GM12875 (cell line): ENCODE data around the gene NEDD9.

Experiments used
- H3K4me3 ChIP-seq: one replicate; pipeline ENCODE4 v1.5.1; 2011; ENCODE audit warnings: low read depth, low read length, control low read depth
- CTCF ChIP-seq: IDR thresholded peaks from 2 replicates; pipeline ENCODE4 v1.5.1; 2011; ENCODE audit warnings: low read depth, mild to moderate bottlenecking, control low read depth, inconsistent platforms, low read length, moderate library complexity, borderline replicate concordance; ENCODE audit not compliant: insufficient read depth

Gene NEDD9

GRCh38 chr6:11270030-11271027 lies 37.9 kb upstream of the NEDD9 start:
- no peak overlapping the region for H3K4me3 ChIP-seq
- TF ChIP-seq CTCF = no peak

GRCh38 chr6:11268978-11269377 lies 36.5 kb upstream of the NEDD9 start:
- H3K4me3 ChIP-seq = no peak overlapping the region
- TF ChIP-seq CTCF = no peak

- TF ChIP-seq CTCF = no peak
- no peak overlapping the region for H3K4me3 ChIP-seq
Observed at GRCh38 chr6:11266926-11267325, 34.5 kb upstream of the NEDD9 start.

GRCh38 chr6:11265932-11266331 lies 33.5 kb upstream of the NEDD9 start:
- TF ChIP-seq CTCF = no peak
- H3K4me3 ChIP-seq = no peak overlapping the region

- TF ChIP-seq CTCF = 0 out of 2 replicates have a peak, but pooled peaks have one; percentile 7
- H3K4me3 ChIP-seq = no peak overlapping the region
Observed at GRCh38 chr6:11264100-11264499, 31.6 kb upstream of the NEDD9 start.

- no peak overlapping the region for H3K4me3 ChIP-seq
- no peak for TF ChIP-seq CTCF
Observed at GRCh38 chr6:11263291-11263775, 30.9 kb upstream of the NEDD9 start.

- no peak overlapping the region for H3K4me3 ChIP-seq
- TF ChIP-seq CTCF = no peak
Observed at GRCh38 chr6:11262242-11262641, 29.8 kb upstream of the NEDD9 start.
